Activated CD8-positive, alpha-beta T cell treated with anti-CD3 and anti-CD28 coated beads for 36 hours (primary cell): ENCODE results near the gene FMC1. TPM values are rescaled to one million over a fixed set of nuclear protein-coding genes. Genes with fewer than 3 reads are reported as not detected.
A peak's percentile ranks its signal among the peaks of the same experiment; 100 is the strongest.

Experiments
- ATAC-seq: fragments of 200-7000 bp; cut with Tn5 transposase; one replicate; pipeline ENCODE4 v1.10.0; 2021; ENCODE audit warnings: mild to moderate bottlenecking, moderate library complexity
- CTCF ChIA-PET: fragments of 350-600 bp; sonication (Branson Sonifier 250); formaldehyde crosslinking; loops from one replicate; lab custom pipeline; 2021; ENCODE audit warnings: antibody characterized with exemption; lab: Charles Lee
- POLR2A ChIA-PET: fragments of 350-600 bp; sonication (Branson Sonifier 250); formaldehyde crosslinking; loops from one replicate; lab custom pipeline; 2021; ENCODE audit warnings: antibody characterized with exemption; lab: Charles Lee
- DNase-seq: peaks from one replicate; pipeline ENCODE4 v3.0.0-alpha.2; 2020
- H3K27ac Mint-ChIP-seq: one replicate; pipeline ENCODE4 v1.8.0; 2021; ENCODE audit warnings: mild to moderate bottlenecking, mixed read lengths
- H3K27me3 Mint-ChIP-seq: one replicate; pipeline ENCODE4 v1.8.0; 2021; ENCODE audit warnings: mixed read lengths
- H3K36me3 Mint-ChIP-seq: one replicate; pipeline ENCODE4 v1.8.0; 2021; ENCODE audit warnings: low read depth, mixed read lengths
- H3K4me1 Mint-ChIP-seq: one replicate; pipeline ENCODE4 v1.8.0; 2021; ENCODE audit warnings: low read depth, mixed read lengths
- H3K4me3 Mint-ChIP-seq: one replicate; pipeline ENCODE4 v1.8.0; 2021; ENCODE audit warnings: mild to moderate bottlenecking, moderate library complexity, mixed read lengths
- H3K9me3 Mint-ChIP-seq: one replicate; pipeline ENCODE4 v1.8.0; 2021; ENCODE audit warnings: mixed read lengths
- CTCF ChIP-seq: fragments of 200-600 bp; IDR thresholded peaks from one replicate; pipeline ENCODE4 v1.8.0; 2022; ENCODE audit warnings: antibody characterized with exemption, mild to moderate bottlenecking
- intact Hi-C: fragments of 100-400 bp; cut with micrococcal nuclease; formaldehyde crosslinking; loops from one replicate; pipeline ENCODE4 v1.10.0; 2022
- total RNA-seq, 2 experiments: library from RNA; stranded (reverse); gene quantifications; one replicate each; pipeline ENCODE4 v1.2.3, GENCODE V29; 2021

FMC1 gene
- total RNA-seq, 2 experiments from 2014 or later: 9.9 to 12.6 TPM

GRCh38 chr7:139393621-139394211, 52.6 kb downstream of the FMC1 start:
- H3K27ac Mint-ChIP-seq: peak overlapping the region; percentile 27
- no peak for TF ChIP-seq CTCF
- no peak for ATAC-seq
- H3K9me3 Mint-ChIP-seq: no peaks in the 10 kb centered on the region
- intact Hi-C loops: no loop called here
- POLR2A ChIA-PET: interaction anchor here (1.4 kb wide), 1 partner anchor 15 kb away, joined by 7 read pairs; no protein-coding TSS in a partner anchor
- H3K4me1 Mint-ChIP-seq: peaks cover 35% of the 10 kb centered on the region
- no peaks in the 10 kb centered on the region for H3K27me3 Mint-ChIP-seq
- DNase-seq: no peak
- CTCF ChIA-PET: interaction anchor here (0.9 to 2.3 kb wide), 3 partner anchors 17 to 41 kb away, joined by 3 to 16 read pairs (median 4); no protein-coding TSS in a partner anchor
- peaks cover 62% of the 10 kb centered on the region for H3K36me3 Mint-ChIP-seq
- H3K4me3 Mint-ChIP-seq: no peak overlapping the region

GRCh38 chr7:139394540-139394939, 53.4 kb downstream of the FMC1 start:
- Mint-ChIP-seq H3K4me3 (no peak overlapping the region), H3K27me3 (no peaks in the 10 kb centered on the region), H3K27ac (peak overlapping the region; percentile 39), H3K9me3 (no peaks in the 10 kb centered on the region), H3K4me1 (peaks cover 32% of the 10 kb centered on the region), H3K36me3 (peaks cover 60% of the 10 kb centered on the region)
- ChIA-PET CTCF (interaction anchor here (0.9 to 2.3 kb wide), 4 partner anchors 14 to 40 kb away, joined by 3 to 16 read pairs (median 4); no protein-coding TSS in a partner anchor), POLR2A (no interaction called here)
- TF ChIP-seq CTCF: no peak
- ATAC-seq (peak; percentile 60), DNase-seq (no peak)
- intact Hi-C loops: no loop called here

Other genes with a start within 250 kb of the FMC1 start
- gene ZC3HAV1, start 231.6 kb upstream of the FMC1 start, total RNA-seq: 100 to 1,000 TPM; 125 to 128 TPM
- gene UBN2, start 110.1 kb upstream of the FMC1 start, total RNA-seq: 1 to 10 TPM; 7.0 to 7.6 TPM
- gene LUC7L2, start 18.6 kb downstream of the FMC1 start, total RNA-seq: 100 to 1,000 TPM; 133 to 140 TPM
- gene KLRG2, start 142.3 kb downstream of the FMC1 start, total RNA-seq: under 1 TPM; 0.50 to 0.54 TPM
- gene CLEC2L, start 182.3 kb downstream of the FMC1 start, total RNA-seq: not detected